ENCODE results near the gene KCNF1. TPM values are rescaled to one million over a fixed set of nuclear protein-coding genes. Genes with fewer than 3 reads are reported as not detected.

Gene KCNF1
- total and polyA plus RNA-seq, 3 experiments from 2014 or later, result not detected

DNA sequence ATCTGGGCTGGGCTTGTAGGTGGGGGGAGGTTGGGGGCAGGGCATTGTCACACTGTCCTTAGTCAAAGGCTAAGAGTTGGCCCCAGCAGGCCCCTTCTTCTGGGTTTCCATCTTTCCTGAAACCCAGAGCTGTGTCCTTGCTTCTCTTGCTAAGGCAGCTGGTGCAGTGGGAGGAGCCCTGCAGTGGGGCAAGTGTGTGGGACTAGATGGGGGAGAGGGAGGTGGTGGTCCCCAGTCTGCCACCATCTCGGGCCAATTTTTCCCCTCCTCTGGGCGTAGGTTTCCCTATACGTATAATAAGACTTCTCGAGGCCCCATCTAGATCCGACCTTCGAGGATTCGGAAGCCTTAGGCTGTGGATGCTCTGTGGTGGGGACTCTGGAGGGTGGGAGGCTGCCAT lies 3.5 kb downstream of the KCNF1 start:
- Histone ChIP-seq H3K9me3 (ENCODE audit: low read length) (no peaks in the 10 kb centered on the region), H3K27me3 (ENCODE audit: insufficient read depth, low read length, poor library complexity, severe bottlenecking) (no peaks in the 10 kb centered on the region), H3K27ac (ENCODE audit: low read depth, low read length) (no peak overlapping the region), H3K36me3 (ENCODE audit: insufficient read depth, low read length) (no peaks in the 10 kb centered on the region), H3K4me3 (ENCODE audit: low read length) (no peak overlapping the region), H3K4me1 (ENCODE audit: insufficient read depth, low read length) (no peaks in the 10 kb centered on the region)
- H3K36me3 Mint-ChIP-seq, result no peaks in the 10 kb centered on the region
- POLR2A ChIA-PET, result no interaction called here
- peak overlapping the region in 1 of 7 donors; percentile 51 for H3K4me3 Mint-ChIP-seq
- peaks cover 0 to 7% (median 4%) of the 10 kb centered on the region in 3 donors for H3K4me1 Mint-ChIP-seq
- CTCF ChIA-PET, result no interaction called here
- no peaks in the 10 kb centered on the region for H3K9me3 Mint-ChIP-seq
- H3K27ac Mint-ChIP-seq, result no peak overlapping the region
- H3K27me3 Mint-ChIP-seq, result peaks cover 20 to 46% of the 10 kb centered on the region in 2 donors
- no peak for DNase-seq

DNA sequence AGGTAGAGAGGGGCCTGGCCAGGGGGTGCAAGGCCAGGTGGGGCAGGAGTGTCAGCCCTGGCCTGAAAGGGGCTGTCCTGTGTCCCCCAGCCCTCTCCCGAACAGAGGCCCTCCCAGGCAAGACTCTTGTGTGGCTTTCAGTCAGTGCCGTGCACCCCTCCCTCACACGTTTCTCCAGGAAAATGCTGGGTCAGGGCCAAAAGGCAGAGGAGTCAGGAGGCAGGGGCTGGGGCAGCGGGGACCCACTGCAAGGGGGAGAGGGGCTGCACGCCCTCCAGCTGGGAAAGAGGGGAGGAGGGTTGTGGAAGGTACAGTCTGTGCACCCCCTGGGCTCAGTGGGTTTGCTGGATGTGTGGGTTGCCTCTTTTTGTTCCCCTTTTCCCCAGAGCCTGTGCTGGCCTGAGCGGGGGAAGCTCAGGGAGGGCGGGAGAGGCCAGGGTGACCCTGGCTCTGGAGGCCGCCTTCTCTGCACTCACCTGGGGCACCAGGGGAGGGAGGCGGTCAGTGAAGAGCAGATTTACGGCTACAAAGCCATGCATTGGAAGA lies 4.1 kb downstream of the KCNF1 start:
- no peaks in the 10 kb centered on the region for H3K27me3 ChIP-seq (ENCODE audit: insufficient read depth, low read length, poor library complexity, severe bottlenecking)
- H3K27ac ChIP-seq (ENCODE audit: low read depth, low read length), result no peak overlapping the region
- no peak for DNase-seq
- no peak overlapping the region for H3K27ac Mint-ChIP-seq
- ChIA-PET POLR2A (no interaction called here), CTCF (no interaction called here)
- H3K36me3 ChIP-seq (ENCODE audit: insufficient read depth, low read length), result no peaks in the 10 kb centered on the region
- H3K36me3 Mint-ChIP-seq, result no peaks in the 10 kb centered on the region
- no peak overlapping the region for H3K4me3 Mint-ChIP-seq
- no peaks in the 10 kb centered on the region for H3K9me3 ChIP-seq (ENCODE audit: low read length)
- H3K4me1 Mint-ChIP-seq, result peaks cover 0 to 7% (median 3%) of the 10 kb centered on the region in 3 donors
- H3K9me3 Mint-ChIP-seq, result no peaks in the 10 kb centered on the region
- H3K27me3 Mint-ChIP-seq, result peaks cover 16 to 41% of the 10 kb centered on the region in 2 donors
- no peak overlapping the region for H3K4me3 ChIP-seq (ENCODE audit: low read length)
- no peaks in the 10 kb centered on the region for H3K4me1 ChIP-seq (ENCODE audit: insufficient read depth, low read length)

DNA sequence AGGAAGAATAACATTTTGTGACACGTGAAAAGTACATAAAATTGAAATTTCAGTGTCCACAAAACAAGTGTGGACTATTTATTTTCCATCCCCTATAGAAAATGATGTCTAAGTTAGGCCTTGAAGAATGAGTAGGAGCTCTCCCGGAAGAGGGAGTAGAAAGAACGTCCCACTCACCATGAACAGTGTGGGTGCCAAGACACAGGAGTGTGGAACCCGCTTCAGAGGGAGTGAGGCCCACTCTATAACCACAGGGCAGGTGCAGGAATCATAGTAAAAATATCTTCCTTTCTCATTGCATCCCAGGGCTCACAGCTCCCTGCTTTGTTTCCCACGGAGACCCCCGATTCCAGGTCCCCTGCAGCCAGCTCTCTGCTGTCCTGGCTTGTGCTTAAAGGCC lies 5.2 kb downstream of the KCNF1 start:
- Histone ChIP-seq H3K36me3 (ENCODE audit: insufficient read depth, low read length) (no peaks in the 10 kb centered on the region), H3K4me3 (ENCODE audit: low read length) (no peak overlapping the region), H3K27ac (ENCODE audit: low read depth, low read length) (no peak overlapping the region), H3K9me3 (ENCODE audit: low read length) (no peaks in the 10 kb centered on the region), H3K4me1 (ENCODE audit: insufficient read depth, low read length) (no peaks in the 10 kb centered on the region), H3K27me3 (ENCODE audit: insufficient read depth, low read length, poor library complexity, severe bottlenecking) (no peaks in the 10 kb centered on the region)
- no peak overlapping the region for H3K4me3 Mint-ChIP-seq
- ChIA-PET CTCF (no interaction called here), POLR2A (no interaction called here)
- peaks cover 0 to 7% (median 0%) of the 10 kb centered on the region in 3 donors for H3K4me1 Mint-ChIP-seq
- no peak for DNase-seq
- no peaks in the 10 kb centered on the region for H3K9me3 Mint-ChIP-seq
- peaks cover 15 to 36% of the 10 kb centered on the region in 2 donors for H3K27me3 Mint-ChIP-seq
- no peak overlapping the region for H3K27ac Mint-ChIP-seq
- peaks cover 0 to 2% (median 0%) of the 10 kb centered on the region in 3 donors for H3K36me3 Mint-ChIP-seq

- H3K27me3 Mint-ChIP-seq, result peaks cover 13 to 32% of the 10 kb centered on the region in 2 donors
- H3K36me3 Mint-ChIP-seq, result peaks cover 0 to 2% (median 0%) of the 10 kb centered on the region in 3 donors
- no peaks in the 10 kb centered on the region for H3K4me1 ChIP-seq (ENCODE audit: insufficient read depth, low read length)
- no peaks in the 10 kb centered on the region for H3K36me3 ChIP-seq (ENCODE audit: insufficient read depth, low read length)
- no peak overlapping the region for H3K27ac ChIP-seq (ENCODE audit: low read depth, low read length)
- H3K4me1 Mint-ChIP-seq, result peaks cover 0 to 3% (median 0%) of the 10 kb centered on the region in 3 donors
- peaks cover under 1% of the 10 kb centered on the region for H3K27me3 ChIP-seq (ENCODE audit: insufficient read depth, low read length, poor library complexity, severe bottlenecking)
- H3K27ac Mint-ChIP-seq, result no peak overlapping the region
- H3K9me3 Mint-ChIP-seq, result no peaks in the 10 kb centered on the region
- no peak for DNase-seq
- H3K4me3 Mint-ChIP-seq, result no peak overlapping the region
- ChIA-PET CTCF (no interaction called here), POLR2A (no interaction called here)
- no peaks in the 10 kb centered on the region for H3K9me3 ChIP-seq (ENCODE audit: low read length)
- no peak overlapping the region for H3K4me3 ChIP-seq (ENCODE audit: low read length)
Measured at GRCh38 chr2:10917927-10918326, 6.2 kb downstream of the KCNF1 start.

- no peaks in the 10 kb centered on the region for H3K9me3 Mint-ChIP-seq
- no peak overlapping the region for H3K4me3 Mint-ChIP-seq
- POLR2A ChIA-PET, result no interaction called here
- Histone ChIP-seq H3K27me3 (ENCODE audit: insufficient read depth, low read length, poor library complexity, severe bottlenecking) (peaks cover 3% of the 10 kb centered on the region), H3K4me3 (ENCODE audit: low read length) (no peak overlapping the region), H3K4me1 (ENCODE audit: insufficient read depth, low read length) (no peaks in the 10 kb centered on the region), H3K36me3 (ENCODE audit: insufficient read depth, low read length) (no peaks in the 10 kb centered on the region), H3K27ac (ENCODE audit: low read depth, low read length) (no peak overlapping the region), H3K9me3 (ENCODE audit: low read length) (no peaks in the 10 kb centered on the region)
- H3K27ac Mint-ChIP-seq, result no peak overlapping the region
- DNase-seq, result no peak
- CTCF ChIA-PET, result no interaction called here
- no peaks in the 10 kb centered on the region for H3K4me1 Mint-ChIP-seq
- peaks cover 0 to 2% (median 0%) of the 10 kb centered on the region in 3 donors for H3K36me3 Mint-ChIP-seq
- H3K27me3 Mint-ChIP-seq, result peaks cover 13 to 33% of the 10 kb centered on the region in 2 donors
Measured at GRCh38 chr2:10918661-10919409, 7.1 kb downstream of the KCNF1 start.

DNA sequence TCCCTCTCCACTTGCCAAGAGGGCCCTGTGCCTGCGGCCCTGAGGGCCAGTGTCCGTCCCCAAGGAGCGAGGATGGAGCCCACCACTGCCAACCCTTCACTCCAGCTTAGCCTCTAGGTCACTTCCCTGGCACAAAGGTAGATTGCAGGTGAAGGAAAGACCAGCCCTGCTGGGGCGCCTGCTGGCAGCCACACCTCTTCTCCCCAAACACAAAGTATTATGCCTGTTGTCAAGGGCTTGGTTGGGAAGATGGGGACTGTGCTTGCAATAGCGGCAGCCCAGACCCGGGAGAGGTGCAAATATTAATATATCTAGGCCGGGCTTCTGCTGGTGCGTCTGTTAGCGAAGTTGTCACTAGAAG lies 7.7 kb downstream of the KCNF1 start:
- no peaks in the 10 kb centered on the region for H3K4me1 ChIP-seq (ENCODE audit: insufficient read depth, low read length)
- H3K27me3 Mint-ChIP-seq, result peaks cover 13 to 35% of the 10 kb centered on the region in 2 donors
- H3K9me3 Mint-ChIP-seq, result no peaks in the 10 kb centered on the region
- H3K36me3 Mint-ChIP-seq, result peaks cover 0 to 2% (median 0%) of the 10 kb centered on the region in 3 donors
- H3K4me3 Mint-ChIP-seq, result no peak overlapping the region
- POLR2A ChIA-PET, result no interaction called here
- DNase-seq, result no peak
- peaks cover 3% of the 10 kb centered on the region for H3K27me3 ChIP-seq (ENCODE audit: insufficient read depth, low read length, poor library complexity, severe bottlenecking)
- no peaks in the 10 kb centered on the region for H3K9me3 ChIP-seq (ENCODE audit: low read length)
- CTCF ChIA-PET, result no interaction called here
- no peaks in the 10 kb centered on the region for H3K4me1 Mint-ChIP-seq
- no peaks in the 10 kb centered on the region for H3K36me3 ChIP-seq (ENCODE audit: insufficient read depth, low read length)
- H3K27ac Mint-ChIP-seq, result no peak overlapping the region
- no peak overlapping the region for H3K27ac ChIP-seq (ENCODE audit: low read depth, low read length)
- H3K4me3 ChIP-seq (ENCODE audit: low read length), result no peak overlapping the region

DNA sequence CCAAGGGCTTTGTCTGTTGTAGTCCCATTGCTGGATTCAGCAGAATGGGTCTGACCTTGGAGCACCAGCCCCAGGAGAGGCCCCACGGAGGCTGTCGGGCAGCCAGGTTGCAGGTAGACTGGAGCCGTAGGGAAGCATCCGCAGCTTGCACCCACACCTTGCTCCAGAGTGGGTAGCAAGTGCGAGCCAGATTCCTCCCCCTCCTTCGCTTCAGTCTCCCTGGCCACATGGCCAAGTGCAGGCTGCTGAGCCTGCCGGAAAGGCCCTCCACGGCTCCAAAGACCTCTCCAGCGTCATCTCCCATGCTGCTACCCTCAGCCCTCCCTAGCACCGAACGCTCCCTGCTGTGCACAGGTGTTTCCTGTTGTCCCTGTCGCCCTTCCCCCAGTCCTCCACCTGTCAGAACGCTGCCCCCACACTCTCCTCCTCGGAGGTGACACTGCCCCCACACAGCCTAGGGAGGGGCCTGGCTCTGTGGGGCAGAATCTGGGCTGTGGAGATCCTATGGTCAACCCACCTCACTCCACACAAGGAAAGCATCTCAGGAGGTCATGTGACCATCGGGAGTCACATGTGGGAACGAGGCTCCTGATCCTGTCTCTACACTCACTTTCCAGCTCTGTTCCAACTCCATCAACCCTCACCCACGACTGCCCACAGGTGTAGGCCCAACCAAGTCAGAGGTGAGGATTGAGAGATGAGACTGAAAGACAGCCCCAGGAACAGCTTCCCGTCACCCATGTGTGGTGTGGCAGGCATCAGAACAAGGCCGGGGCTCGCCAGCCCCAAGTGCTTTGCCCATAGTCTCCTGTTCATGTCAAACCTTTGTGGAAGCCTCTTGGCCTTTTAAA lies 8.3 kb downstream of the KCNF1 start:
- Mint-ChIP-seq H3K27ac (peak overlapping the region in 1 of 8 donors; percentile 72), H3K36me3 (peaks cover 0 to 2% (median 0%) of the 10 kb centered on the region in 3 donors), H3K9me3 (no peaks in the 10 kb centered on the region), H3K4me3 (peak overlapping the region in 1 of 7 donors; percentile 63), H3K4me1 (no peaks in the 10 kb centered on the region), H3K27me3 (peaks cover 10 to 33% of the 10 kb centered on the region in 2 donors)
- Histone ChIP-seq H3K4me1 (ENCODE audit: insufficient read depth, low read length) (no peaks in the 10 kb centered on the region), H3K27ac (ENCODE audit: low read depth, low read length) (no peak overlapping the region), H3K36me3 (ENCODE audit: insufficient read depth, low read length) (no peaks in the 10 kb centered on the region), H3K9me3 (ENCODE audit: low read length) (no peaks in the 10 kb centered on the region), H3K4me3 (ENCODE audit: low read length) (no peak overlapping the region), H3K27me3 (ENCODE audit: insufficient read depth, low read length, poor library complexity, severe bottlenecking) (peaks cover 3% of the 10 kb centered on the region)
- no peak for DNase-seq
- POLR2A ChIA-PET, result no interaction called here
- CTCF ChIA-PET, result no interaction called here

DNA sequence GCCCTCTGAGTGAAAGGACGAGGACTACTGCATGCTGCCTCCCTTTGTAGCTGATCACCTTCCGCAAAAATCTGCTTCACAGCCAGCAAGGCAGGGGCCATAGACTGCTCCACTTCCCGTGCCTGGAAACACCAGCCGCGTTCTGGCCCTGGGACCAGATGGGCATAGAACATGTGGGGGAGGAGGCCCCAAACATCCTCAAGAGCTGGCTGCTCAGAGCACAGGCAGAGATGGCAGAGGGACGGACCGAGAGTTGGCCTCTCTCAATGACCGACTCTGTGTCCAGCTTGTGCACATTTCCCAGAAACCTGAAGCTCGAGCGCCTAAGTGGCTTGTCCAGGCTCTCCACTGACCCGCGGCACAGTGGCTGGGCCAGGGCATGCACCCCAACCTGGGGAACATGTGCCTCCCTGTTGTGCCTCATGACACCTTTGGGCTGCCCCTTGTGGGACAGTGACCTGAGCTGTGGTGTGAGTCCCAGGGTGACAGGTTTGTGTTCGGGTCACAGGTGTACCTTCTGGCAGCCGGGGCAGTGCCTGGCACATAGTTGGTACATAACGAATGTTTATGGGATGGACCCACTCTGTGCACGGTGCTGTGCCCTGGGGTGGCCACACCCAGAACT lies 9.1 kb downstream of the KCNF1 start:
- Mint-ChIP-seq H3K4me3 (no peak overlapping the region), H3K27ac (no peak overlapping the region), H3K9me3 (no peaks in the 10 kb centered on the region), H3K4me1 (no peaks in the 10 kb centered on the region), H3K27me3 (peaks cover 5 to 30% of the 10 kb centered on the region in 2 donors), H3K36me3 (peaks cover 0 to 2% (median 0%) of the 10 kb centered on the region in 3 donors)
- H3K27ac ChIP-seq (ENCODE audit: low read depth, low read length), result no peak overlapping the region
- H3K4me3 ChIP-seq (ENCODE audit: low read length), result no peak overlapping the region
- no peaks in the 10 kb centered on the region for H3K36me3 ChIP-seq (ENCODE audit: insufficient read depth, low read length)
- no peaks in the 10 kb centered on the region for H3K4me1 ChIP-seq (ENCODE audit: insufficient read depth, low read length)
- peaks cover 3% of the 10 kb centered on the region for H3K27me3 ChIP-seq (ENCODE audit: insufficient read depth, low read length, poor library complexity, severe bottlenecking)
- no peak for DNase-seq
- no peaks in the 10 kb centered on the region for H3K9me3 ChIP-seq (ENCODE audit: low read length)
- POLR2A ChIA-PET, result no interaction called here
- CTCF ChIA-PET, result interaction anchor here (0.6 kb wide), 1 partner anchor 61 kb away, joined by 3 read pairs; no protein-coding TSS in a partner anchor
